DND-41 (cell line): ENCODE measurements around the gene VWF.

Source experiments
- EZH2 ChIP-seq: IDR thresholded peaks from 3 replicates; pipeline ENCODE4 v1.6.1; 2012; ENCODE audit warnings: borderline replicate concordance, low read depth, mild to moderate bottlenecking, moderate library complexity, low read length, inconsistent platforms; ENCODE audit not compliant: severe bottlenecking
- TF ChIP-seq, protein P1 (sequence below): IDR thresholded peaks from 2 replicates; pipeline ENCODE4 v1.5.1; 2012; ENCODE audit warnings: borderline replicate concordance, low read length, moderate library complexity, mild to moderate bottlenecking; ENCODE audit not compliant: poor library complexity, severe bottlenecking; ENCODE audit errors: extremely low read depth

DNA sequence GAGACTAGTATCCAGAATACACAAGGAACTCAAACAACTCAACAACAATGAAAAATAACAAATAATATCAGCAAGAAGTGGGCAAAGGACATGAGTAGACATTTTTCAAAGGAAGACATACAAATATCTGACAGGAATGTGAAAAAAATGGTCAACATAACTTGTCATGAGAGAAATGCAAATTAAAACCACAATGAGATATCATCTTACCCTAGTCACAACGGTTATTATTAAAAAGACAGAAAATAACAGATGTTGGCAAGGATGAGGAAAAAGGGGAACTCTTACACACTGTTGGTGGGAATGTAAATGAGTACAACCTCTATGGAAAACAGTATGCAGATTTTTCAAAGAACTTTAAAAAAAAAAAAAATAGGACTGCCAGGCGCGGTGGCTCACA, 20.4 kb downstream of the VWF start:
- TF ChIP-seq, protein P1, sequence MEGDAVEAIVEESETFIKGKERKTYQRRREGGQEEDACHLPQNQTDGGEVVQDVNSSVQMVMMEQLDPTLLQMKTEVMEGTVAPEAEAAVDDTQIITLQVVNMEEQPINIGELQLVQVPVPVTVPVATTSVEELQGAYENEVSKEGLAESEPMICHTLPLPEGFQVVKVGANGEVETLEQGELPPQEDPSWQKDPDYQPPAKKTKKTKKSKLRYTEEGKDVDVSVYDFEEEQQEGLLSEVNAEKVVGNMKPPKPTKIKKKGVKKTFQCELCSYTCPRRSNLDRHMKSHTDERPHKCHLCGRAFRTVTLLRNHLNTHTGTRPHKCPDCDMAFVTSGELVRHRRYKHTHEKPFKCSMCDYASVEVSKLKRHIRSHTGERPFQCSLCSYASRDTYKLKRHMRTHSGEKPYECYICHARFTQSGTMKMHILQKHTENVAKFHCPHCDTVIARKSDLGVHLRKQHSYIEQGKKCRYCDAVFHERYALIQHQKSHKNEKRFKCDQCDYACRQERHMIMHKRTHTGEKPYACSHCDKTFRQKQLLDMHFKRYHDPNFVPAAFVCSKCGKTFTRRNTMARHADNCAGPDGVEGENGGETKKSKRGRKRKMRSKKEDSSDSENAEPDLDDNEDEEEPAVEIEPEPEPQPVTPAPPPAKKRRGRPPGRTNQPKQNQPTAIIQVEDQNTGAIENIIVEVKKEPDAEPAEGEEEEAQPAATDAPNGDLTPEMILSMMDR = no peak
- no peak for TF ChIP-seq EZH2
